Activated CD8-positive, alpha-beta T cell treated with anti-CD3 and anti-CD28 coated beads, Interleukin-2, amount 10 ng/mL, durations not matched to agents 7 days and 5 days (primary cell): ENCODE measurements around the gene TUT4. TPM values are rescaled to one million over a fixed set of nuclear protein-coding genes. Genes with fewer than 3 reads are reported as not detected.

Experiments used
- ATAC-seq: fragments of 150-1000 bp; cut with Tn5 transposase; one replicate; pipeline ENCODE4 v1.10.0; 2021; ENCODE audit warnings: moderate library complexity
- CTCF ChIA-PET: fragments of 350-600 bp; sonication (Branson Sonifier 250); formaldehyde crosslinking; loops from one replicate; lab custom pipeline; 2021; ENCODE audit warnings: antibody characterized with exemption; lab: Charles Lee
- POLR2A ChIA-PET: fragments of 350-600 bp; sonication (Branson Sonifier 250); formaldehyde crosslinking; loops from one replicate; lab custom pipeline; 2021; ENCODE audit warnings: antibody characterized with exemption; lab: Charles Lee
- DNase-seq: peaks from one replicate; pipeline ENCODE4 v3.0.0-alpha.2; 2020
- H3K27ac Mint-ChIP-seq: one replicate; pipeline ENCODE4 v1.8.0; 2021; ENCODE audit warnings: mild to moderate bottlenecking, mixed read lengths
- H3K27me3 Mint-ChIP-seq: one replicate; pipeline ENCODE4 v1.8.0; 2021; ENCODE audit warnings: low read depth, mixed read lengths
- H3K36me3 Mint-ChIP-seq: one replicate; pipeline ENCODE4 v1.8.0; 2021; ENCODE audit warnings: low read depth, mixed read lengths
- H3K4me1 Mint-ChIP-seq: one replicate; pipeline ENCODE4 v1.8.0; 2021; ENCODE audit warnings: low read depth, mixed read lengths
- H3K4me3 Mint-ChIP-seq: one replicate; pipeline ENCODE4 v1.8.0; 2021; ENCODE audit warnings: mild to moderate bottlenecking, mixed read lengths
- H3K9me3 Mint-ChIP-seq: one replicate; pipeline ENCODE4 v1.8.0; 2022; ENCODE audit warnings: mixed read lengths; ENCODE audit not compliant: insufficient read depth
- total RNA-seq, 2 experiments: library from RNA; stranded (reverse); gene quantifications; one replicate each; pipeline ENCODE4 v1.2.3, GENCODE V29; 2021

TUT4 gene
- total RNA-seq, 2 experiments from 2014 or later = 58.5 to 65.9 TPM

GRCh38 chr1:52531249-52531872 lies 21.5 kb downstream of the TUT4 start:
- peaks cover 11% of the 10 kb centered on the region for H3K9me3 Mint-ChIP-seq
- peaks cover 34% of the 10 kb centered on the region for H3K36me3 Mint-ChIP-seq
- ATAC-seq (no peak), DNase-seq (no peak)
- CTCF ChIA-PET = no interaction called here
- H3K4me3 Mint-ChIP-seq = no peak overlapping the region
- POLR2A ChIA-PET = no interaction called here
- no peaks in the 10 kb centered on the region for H3K27me3 Mint-ChIP-seq
- peaks cover 8% of the 10 kb centered on the region for H3K4me1 Mint-ChIP-seq
- no peak overlapping the region for H3K27ac Mint-ChIP-seq

GRCh38 chr1:52530563-52531144 lies 22.2 kb downstream of the TUT4 start:
- ChIA-PET CTCF (no interaction called here), POLR2A (no interaction called here)
- Mint-ChIP-seq H3K36me3 (peaks cover 32% of the 10 kb centered on the region), H3K27ac (no peak overlapping the region), H3K4me3 (no peak overlapping the region), H3K9me3 (peaks cover 9% of the 10 kb centered on the region), H3K27me3 (no peaks in the 10 kb centered on the region), H3K4me1 (peaks cover 8% of the 10 kb centered on the region)
- no peak for DNase-seq
- no peak for ATAC-seq

GRCh38 chr1:52523376-52523775 lies 29.5 kb downstream of the TUT4 start:
- ATAC-seq (peak; percentile 42), DNase-seq (peak; percentile 25)
- POLR2A ChIA-PET = no interaction called here
- no peak overlapping the region for H3K27ac Mint-ChIP-seq
- H3K36me3 Mint-ChIP-seq = peaks cover 40% of the 10 kb centered on the region
- H3K9me3 Mint-ChIP-seq = no peaks in the 10 kb centered on the region
- CTCF ChIA-PET = no interaction called here
- peaks cover 17% of the 10 kb centered on the region for H3K4me1 Mint-ChIP-seq
- no peaks in the 10 kb centered on the region for H3K27me3 Mint-ChIP-seq
- H3K4me3 Mint-ChIP-seq = no peak overlapping the region

- peaks cover 19% of the 10 kb centered on the region for H3K4me1 Mint-ChIP-seq
- no peak overlapping the region for H3K4me3 Mint-ChIP-seq
- DNase-seq = no peak
- H3K27me3 Mint-ChIP-seq = no peaks in the 10 kb centered on the region
- CTCF ChIA-PET = no interaction called here
- H3K9me3 Mint-ChIP-seq = no peaks in the 10 kb centered on the region
- POLR2A ChIA-PET = no interaction called here
- no peak for ATAC-seq
- no peak overlapping the region for H3K27ac Mint-ChIP-seq
- peaks cover 37% of the 10 kb centered on the region for H3K36me3 Mint-ChIP-seq
Observed at GRCh38 chr1:52520148-52520547, 32.7 kb downstream of the TUT4 start.

- H3K36me3 Mint-ChIP-seq = peaks cover 35% of the 10 kb centered on the region
- ATAC-seq (no peak), DNase-seq (no peak)
- H3K4me3 Mint-ChIP-seq = no peak overlapping the region
- H3K27me3 Mint-ChIP-seq = no peaks in the 10 kb centered on the region
- POLR2A ChIA-PET = no interaction called here
- no peak overlapping the region for H3K27ac Mint-ChIP-seq
- H3K9me3 Mint-ChIP-seq = no peaks in the 10 kb centered on the region
- peaks cover 17% of the 10 kb centered on the region for H3K4me1 Mint-ChIP-seq
- CTCF ChIA-PET = no interaction called here
Observed at GRCh38 chr1:52518962-52519361, 33.9 kb downstream of the TUT4 start.

- ChIA-PET CTCF (interaction anchor here (1.6 kb wide), 1 partner anchor 108 kb away, joined by 4 read pairs; the partner anchor contains the start of genes ORC1 and PRPF38A), POLR2A (interaction anchor here (0.6 to 1.0 kb wide), 2 partner anchors 41 to 163 kb away, joined by 3 read pairs; partner anchors contain the start of gene TUT4)
- no peak for DNase-seq
Observed at GRCh38 chr1:52511851-52512615, 40.9 kb downstream of the TUT4 start.

GRCh38 chr1:52511439-52511838 lies 41.5 kb downstream of the TUT4 start:
- no peak overlapping the region for H3K4me3 Mint-ChIP-seq
- CTCF ChIA-PET = interaction anchor here (1.6 kb wide), 1 partner anchor 107 kb away, joined by 4 read pairs; the partner anchor contains the start of genes ORC1 and PRPF38A
- H3K36me3 Mint-ChIP-seq = peaks cover 42% of the 10 kb centered on the region
- H3K27me3 Mint-ChIP-seq = no peaks in the 10 kb centered on the region
- no peak overlapping the region for H3K27ac Mint-ChIP-seq
- H3K4me1 Mint-ChIP-seq = peaks cover 13% of the 10 kb centered on the region
- no peaks in the 10 kb centered on the region for H3K9me3 Mint-ChIP-seq
- no peak for DNase-seq
- POLR2A ChIA-PET = interaction anchor here (1.0 kb wide), 1 partner anchor 42 kb away, joined by 3 read pairs; the partner anchor contains the start of gene TUT4
- no peak for ATAC-seq

More at GRCh38 chr1:52511851-52512615, 40.9 kb downstream of the TUT4 start:
- Mint-ChIP-seq H3K4me1 (peaks cover 13% of the 10 kb centered on the region), H3K27me3 (no peaks in the 10 kb centered on the region), H3K27ac (no peak overlapping the region), H3K9me3 (no peaks in the 10 kb centered on the region), H3K36me3 (peaks cover 37% of the 10 kb centered on the region), H3K4me3 (no peak overlapping the region)
- no peak for ATAC-seq

- Mint-ChIP-seq H3K27me3 (no peaks in the 10 kb centered on the region), H3K9me3 (no peaks in the 10 kb centered on the region), H3K4me1 (peaks cover 13% of the 10 kb centered on the region), H3K27ac (no peak overlapping the region), H3K36me3 (peaks cover 42% of the 10 kb centered on the region), H3K4me3 (no peak overlapping the region)
- CTCF ChIA-PET = interaction anchor here (0.6 kb wide), 1 partner anchor 205 kb away, joined by 3 read pairs; no protein-coding TSS in a partner anchor
- POLR2A ChIA-PET = interaction anchor here (0.6 kb wide), 1 partner anchor 44 kb away, joined by 3 read pairs; no protein-coding TSS in a partner anchor
- DNase-seq = no peak
- no peak for ATAC-seq
Observed at GRCh38 chr1:52506920-52507546, 45.9 kb downstream of the TUT4 start.

GRCh38 chr1:52506349-52506748 lies 46.5 kb downstream of the TUT4 start:
- CTCF ChIA-PET = no interaction called here
- peaks cover 45% of the 10 kb centered on the region for H3K36me3 Mint-ChIP-seq
- no peak overlapping the region for H3K27ac Mint-ChIP-seq
- DNase-seq = no peak
- peaks cover 7% of the 10 kb centered on the region for H3K4me1 Mint-ChIP-seq
- no peak for ATAC-seq
- no peak overlapping the region for H3K4me3 Mint-ChIP-seq
- no peaks in the 10 kb centered on the region for H3K27me3 Mint-ChIP-seq
- POLR2A ChIA-PET = no interaction called here
- H3K9me3 Mint-ChIP-seq = no peaks in the 10 kb centered on the region

GRCh38 chr1:52504720-52505119 lies 48.2 kb downstream of the TUT4 start:
- no peak overlapping the region for H3K4me3 Mint-ChIP-seq
- no peak overlapping the region for H3K27ac Mint-ChIP-seq
- no peak for ATAC-seq
- no peak for DNase-seq
- peaks cover 43% of the 10 kb centered on the region for H3K36me3 Mint-ChIP-seq
- CTCF ChIA-PET = no interaction called here
- H3K4me1 Mint-ChIP-seq = peaks cover 5% of the 10 kb centered on the region
- no peaks in the 10 kb centered on the region for H3K27me3 Mint-ChIP-seq
- POLR2A ChIA-PET = no interaction called here
- H3K9me3 Mint-ChIP-seq = no peaks in the 10 kb centered on the region

GRCh38 chr1:52503706-52504105 lies 49.2 kb downstream of the TUT4 start:
- H3K9me3 Mint-ChIP-seq = no peaks in the 10 kb centered on the region
- H3K27ac Mint-ChIP-seq = no peak overlapping the region
- no peak for DNase-seq
- ChIA-PET CTCF (no interaction called here), POLR2A (no interaction called here)
- no peak for ATAC-seq
- peaks cover 39% of the 10 kb centered on the region for H3K36me3 Mint-ChIP-seq
- no peaks in the 10 kb centered on the region for H3K27me3 Mint-ChIP-seq
- H3K4me3 Mint-ChIP-seq = no peak overlapping the region
- H3K4me1 Mint-ChIP-seq = no peaks in the 10 kb centered on the region
